ENCODE data around the gene LIMS2. TPM values are rescaled to one million over a fixed set of nuclear protein-coding genes. Genes with fewer than 3 reads are reported as not detected.
A peak's percentile ranks its signal among the peaks of the same experiment; 100 is the strongest.

Gene LIMS2
- total RNA-seq, 2 donors from 2014 or later: 80.2 to 91.7 TPM

GRCh38 chr2:127646487-127647241 lies 28.7 kb downstream of the LIMS2 start:
- Histone ChIP-seq H3K9me3 (no peaks in the 10 kb centered on the region), H3K4me3 (no peak overlapping the region), H3K36me3 (peaks cover 53% of the 10 kb centered on the region), H3K4me1 (peaks cover 0 to 86% of the 10 kb centered on the region in 2 donors), H3K27ac (peak overlapping the region; percentile 65 to 78), H3K27me3 (no peaks in the 10 kb centered on the region)
- no peak for TF ChIP-seq CTCF (IDR thresholded peaks at IDR 0.05)
- DNase-seq (ENCODE audit: low spot score): no peak

GRCh38 chr2:127645395-127646291 lies 29.7 kb downstream of the LIMS2 start, which contains the start of gene GPR17:
Gene GPR17 (plus strand): TSS chr2:127646153. CDS start chr2:127650736, 4,583 bp downstream.
- DNase-seq (ENCODE audit: low spot score): no peak
- H3K9me3 ChIP-seq: no peaks in the 10 kb centered on the region
- peaks cover 0 to 83% of the 10 kb centered on the region in 2 donors for H3K4me1 ChIP-seq
- no peak within 1 kb of the TSS for H3K4me3 ChIP-seq
- no peak for TF ChIP-seq CTCF (IDR thresholded peaks at IDR 0.05)
- peak within 1 kb of the TSS; percentile 65 to 78 for H3K27ac ChIP-seq
- H3K36me3 ChIP-seq: peaks cover 53% of the 10 kb centered on the region
- no peaks in the 10 kb centered on the region for H3K27me3 ChIP-seq

- H3K27ac ChIP-seq: peak overlapping the region; percentile 43 to 65
- peaks cover 53% of the 10 kb centered on the region for H3K36me3 ChIP-seq
- peaks cover 0 to 83% of the 10 kb centered on the region in 2 donors for H3K4me1 ChIP-seq
Observed at GRCh38 chr2:127645026-127645394, 30.3 kb downstream of the LIMS2 start.

GRCh38 chr2:127644066-127645025 lies 31.0 kb downstream of the LIMS2 start:
- Histone ChIP-seq H3K4me1 (peaks cover 0 to 82% of the 10 kb centered on the region in 2 donors), H3K27ac (peak overlapping the region; percentile 43 to 61), H3K27me3 (no peaks in the 10 kb centered on the region), H3K4me3 (no peak overlapping the region), H3K9me3 (no peaks in the 10 kb centered on the region), H3K36me3 (peaks cover 60% of the 10 kb centered on the region)
- TF ChIP-seq CTCF (IDR thresholded peaks at IDR 0.05): no peak
- no peak for DNase-seq (ENCODE audit: low spot score)

More at GRCh38 chr2:127645026-127645394, 30.3 kb downstream of the LIMS2 start:
- no peak overlapping the region for H3K4me3 ChIP-seq
- H3K27me3 ChIP-seq: no peaks in the 10 kb centered on the region
- no peaks in the 10 kb centered on the region for H3K9me3 ChIP-seq
- DNase-seq (ENCODE audit: low spot score): no peak
- no peak for TF ChIP-seq CTCF (IDR thresholded peaks at IDR 0.05)

GRCh38 chr2:127643439-127644065 lies 31.8 kb downstream of the LIMS2 start:
- Histone ChIP-seq H3K4me3 (no peak overlapping the region), H3K9me3 (no peaks in the 10 kb centered on the region), H3K27me3 (no peaks in the 10 kb centered on the region), H3K4me1 (peaks cover 0 to 83% of the 10 kb centered on the region in 2 donors), H3K36me3 (peaks cover 66% of the 10 kb centered on the region), H3K27ac (peak overlapping the region; percentile 43 to 61)
- no peak for TF ChIP-seq CTCF (IDR thresholded peaks at IDR 0.05)
- no peak for DNase-seq (ENCODE audit: low spot score)
